T47D (cell line): ENCODE data around the gene C1QTNF5.

ENCODE experiments used
- DNase-seq, 2 experiments: peaks; one replicate each; pipeline versions ENCODE4 v3.0.0 to v3.0.0-alpha.2; 2011 to 2012; ENCODE audit warnings: low read depth in 1 of 2, low spot score in 1 of 2
- JUND ChIP-seq: IDR thresholded peaks from 2 replicates; pipeline ENCODE4 v1.6.1; 2012; ENCODE audit warnings: low read depth
- in situ Hi-C: cut with HindIII; loops from 2 replicates; pipeline ENCODE4 v1.10.0; 2016; ENCODE audit warnings: low sequenced_read_pairs, low pct_unique_long_range_greater_than_20kb

The C1QTNF5 gene

GRCh38 chr11:119335655-119336543, 4.8 kb downstream of the C1QTNF5 start:
- peak in 1 of 2 experiments; percentile 45 for DNase-seq
- in situ Hi-C loops: no loop called here
- TF ChIP-seq JUND: no peak

- in situ Hi-C loops: no loop called here
- TF ChIP-seq JUND: no peak
Observed at GRCh38 chr11:119335091-119335654, 5.5 kb downstream of the C1QTNF5 start.

GRCh38 chr11:119334174-119334930, 6.3 kb downstream of the C1QTNF5 start, which contains the start of gene RNF26:
RNF26 (plus strand) TSS chr11:119334527; CDS start chr11:119335123, 596 bp downstream.
- no peak for TF ChIP-seq JUND
- in situ Hi-C loops: no loop called here

More at GRCh38 chr11:119335091-119335654, 5.5 kb downstream of the C1QTNF5 start:
- no peak for DNase-seq

GRCh38 chr11:119332111-119332765, 8.4 kb downstream of the C1QTNF5 start:
- no peak for TF ChIP-seq JUND
- in situ Hi-C loops: no loop called here
- DNase-seq: no peak

More at GRCh38 chr11:119334174-119334930, 6.3 kb downstream of the C1QTNF5 start, which contains the start of gene RNF26:
- peak; percentile 100 for DNase-seq

- in situ Hi-C loops: no loop called here
- DNase-seq: no peak
- TF ChIP-seq JUND: no peak
Observed at GRCh38 chr11:119330237-119330636, 10.4 kb downstream of the C1QTNF5 start.

- in situ Hi-C loops: no loop called here
- TF ChIP-seq JUND: no peak
- DNase-seq: no peak
Observed at GRCh38 chr11:119329320-119329719, 11.4 kb downstream of the C1QTNF5 start.

GRCh38 chr11:119324189-119324588, 16.5 kb downstream of the C1QTNF5 start:
- no peak for TF ChIP-seq JUND
- in situ Hi-C loops: no loop called here
- no peak for DNase-seq

- DNase-seq: peak; percentile 72 to 82
- no peak for TF ChIP-seq JUND
- in situ Hi-C loops: no loop called here
Observed at GRCh38 chr11:119323532-119324033, 17.1 kb downstream of the C1QTNF5 start.

GRCh38 chr11:119322921-119323531, 17.7 kb downstream of the C1QTNF5 start:
- DNase-seq: no peak
- no peak for TF ChIP-seq JUND
- in situ Hi-C loops: no loop called here

GRCh38 chr11:119322360-119322739, 18.3 kb downstream of the C1QTNF5 start:
- in situ Hi-C loops: no loop called here
- TF ChIP-seq JUND: no peak
- no peak for DNase-seq

- no peak for TF ChIP-seq JUND
- in situ Hi-C loops: no loop called here
- peak; percentile 63 to 75 for DNase-seq
Observed at GRCh38 chr11:119320776-119321524, 19.7 kb downstream of the C1QTNF5 start.
